Erythroblast (primary cell): ENCODE measurements around the gene OPCML.

Experiments
- GATA1 ChIP-seq: IDR thresholded peaks from 2 replicates; pipeline ENCODE4 v1.6.1; 2011; ENCODE audit warnings: low read depth, mild to moderate bottlenecking, control low read depth, low read length, moderate library complexity
- POLR2A ChIP-seq: IDR thresholded peaks from 2 replicates; pipeline ENCODE4 v1.6.1; 2011; ENCODE audit warnings: mild to moderate bottlenecking, low read length

DNA sequence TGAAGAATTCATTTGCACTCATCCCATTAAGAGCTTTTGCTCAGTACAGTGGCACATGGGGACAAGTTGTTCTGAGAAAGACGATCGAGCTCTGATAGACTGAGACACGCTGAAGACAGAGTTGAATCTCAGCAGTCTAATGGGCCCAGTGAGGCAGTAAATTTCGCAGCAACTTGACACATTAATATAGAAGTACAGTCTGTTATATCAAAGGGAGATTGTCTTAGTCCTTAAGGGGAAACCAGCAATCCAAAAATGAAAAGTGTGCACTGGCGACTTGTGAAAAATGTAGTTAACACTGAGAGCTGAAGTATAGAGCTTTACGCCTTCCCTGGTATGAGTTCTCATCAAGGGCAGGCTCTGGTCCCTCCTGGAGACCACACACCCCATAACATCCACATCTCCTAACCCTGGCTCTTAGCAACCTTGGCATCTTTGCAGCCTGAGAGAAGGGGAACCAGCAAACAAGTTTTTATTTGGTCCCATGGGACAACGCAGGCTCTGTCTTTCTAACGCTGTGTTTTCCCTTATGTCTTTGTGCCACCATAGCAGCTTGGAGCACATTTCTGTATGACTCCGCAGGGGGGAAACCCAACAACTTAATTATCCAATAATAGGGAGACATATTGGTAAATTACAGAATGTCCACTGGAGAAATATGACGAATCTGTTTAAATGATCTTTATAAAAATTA is 952.5 kb downstream of the OPCML start:
- TF ChIP-seq POLR2A (no peak), GATA1 (no peak)
